Measurements from ENCODE around the gene CDH24.

GRCh38 chr14:23041729-23042128 lies 15.6 kb downstream of the CDH24 start:
- TF ChIP-seq EP300 (IDR thresholded peaks at IDR 0.05) (no peak), POLR2AphosphoS5 (IDR thresholded peaks at IDR 0.05) (no peak)
